Measurements from ENCODE around the gene ACTA1. TPM values are rescaled to one million over a fixed set of nuclear protein-coding genes. Genes with fewer than 3 reads are reported as not detected.
A peak's percentile ranks its signal among the peaks of the same experiment; 100 is the strongest.

The ACTA1 gene
- total and polyA plus RNA-seq, 4 donors: 0.06 to 0.33 (median 0.08) TPM; not detected in 1

DNA sequence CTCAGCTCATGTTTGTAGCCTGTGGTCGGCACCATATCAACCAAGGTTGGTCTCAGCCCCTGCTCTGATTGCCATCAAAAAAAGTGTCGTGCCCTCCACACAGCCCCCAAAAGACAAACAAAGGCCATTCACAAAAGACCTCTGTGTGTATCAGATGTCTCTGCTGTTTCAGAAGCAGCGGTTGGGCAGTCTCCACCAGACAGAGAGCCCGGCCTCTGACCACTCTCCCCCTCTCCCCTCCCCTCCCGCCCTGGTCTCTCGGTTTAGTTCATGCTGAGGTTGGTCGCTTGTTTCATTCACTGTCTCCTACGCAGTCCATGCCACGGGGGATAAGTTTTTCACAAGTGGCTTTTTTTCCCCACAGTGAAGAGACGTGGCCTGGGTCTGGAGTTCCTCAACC is 27.1 kb downstream of the ACTA1 start:
- H3K4me3 ChIP-seq (ENCODE audit: low read depth in 1 of 3, low read length in 3 of 3): peak overlapping the region in 1 of 3 donors; percentile 6

DNA sequence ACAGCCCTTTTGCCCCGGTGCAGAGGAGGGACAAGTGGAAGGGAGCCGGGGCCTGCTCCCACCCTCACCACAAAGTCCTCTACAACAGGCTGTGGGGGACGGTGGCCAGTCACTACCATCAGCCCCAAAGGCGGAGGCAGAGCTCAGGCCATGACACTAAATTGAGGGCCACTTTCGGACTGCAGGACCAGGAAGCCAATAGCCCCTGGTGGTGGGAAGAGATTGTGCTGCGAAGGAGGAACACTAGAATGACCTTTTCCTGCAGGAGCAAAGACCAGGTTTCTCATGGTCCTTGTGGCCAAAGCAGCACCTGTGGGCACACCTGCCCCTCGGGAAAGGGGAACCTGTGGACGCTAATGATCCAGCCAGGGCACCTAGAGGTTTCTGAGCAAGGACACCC is 30.3 kb downstream of the ACTA1 start:
- TF ChIP-seq MAX (IDR thresholded peaks at IDR 0.05) (no peak), YY1 (IDR thresholded peaks at IDR 0.05) (no peak), HNF4A (conservative IDR thresholded peaks at IDR 0.05) (no peak), GABPA (IDR thresholded peaks at IDR 0.05 in 1 of 2, conservative IDR thresholded peaks at IDR 0.05 in 1 of 2) (no peak), REST (IDR thresholded peaks at IDR 0.05) (no peak), ZBTB33 (IDR thresholded peaks at IDR 0.05) (no peak)
- TF ChIP-seq, protein P1, sequence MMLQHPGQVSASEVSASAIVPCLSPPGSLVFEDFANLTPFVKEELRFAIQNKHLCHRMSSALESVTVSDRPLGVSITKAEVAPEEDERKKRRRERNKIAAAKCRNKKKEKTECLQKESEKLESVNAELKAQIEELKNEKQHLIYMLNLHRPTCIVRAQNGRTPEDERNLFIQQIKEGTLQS (IDR thresholded peaks at IDR 0.05): no peak
- TF ChIP-seq, protein P2, sequence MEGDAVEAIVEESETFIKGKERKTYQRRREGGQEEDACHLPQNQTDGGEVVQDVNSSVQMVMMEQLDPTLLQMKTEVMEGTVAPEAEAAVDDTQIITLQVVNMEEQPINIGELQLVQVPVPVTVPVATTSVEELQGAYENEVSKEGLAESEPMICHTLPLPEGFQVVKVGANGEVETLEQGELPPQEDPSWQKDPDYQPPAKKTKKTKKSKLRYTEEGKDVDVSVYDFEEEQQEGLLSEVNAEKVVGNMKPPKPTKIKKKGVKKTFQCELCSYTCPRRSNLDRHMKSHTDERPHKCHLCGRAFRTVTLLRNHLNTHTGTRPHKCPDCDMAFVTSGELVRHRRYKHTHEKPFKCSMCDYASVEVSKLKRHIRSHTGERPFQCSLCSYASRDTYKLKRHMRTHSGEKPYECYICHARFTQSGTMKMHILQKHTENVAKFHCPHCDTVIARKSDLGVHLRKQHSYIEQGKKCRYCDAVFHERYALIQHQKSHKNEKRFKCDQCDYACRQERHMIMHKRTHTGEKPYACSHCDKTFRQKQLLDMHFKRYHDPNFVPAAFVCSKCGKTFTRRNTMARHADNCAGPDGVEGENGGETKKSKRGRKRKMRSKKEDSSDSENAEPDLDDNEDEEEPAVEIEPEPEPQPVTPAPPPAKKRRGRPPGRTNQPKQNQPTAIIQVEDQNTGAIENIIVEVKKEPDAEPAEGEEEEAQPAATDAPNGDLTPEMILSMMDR (IDR thresholded peaks at IDR 0.05; ENCODE audit: low read depth, low read length, missing input control): no peak
- Histone ChIP-seq H3K4me3 (ENCODE audit: low read depth in 1 of 3, low read length in 3 of 3) (no peak overlapping the region), H3K36me3 (ENCODE audit: control insufficient read depth in 4 of 4, insufficient read depth in 3 of 4, low read depth in 1 of 4, low read length in 3 of 4) (no peaks in the 10 kb centered on the region), H3K4me1 (ENCODE audit: control insufficient read depth in 4 of 4, insufficient read depth in 4 of 4, low read length in 3 of 4) (peaks cover 0 to 7% (median 6%) of the 10 kb centered on the region in 4 donors), H3K27ac (ENCODE audit: low read depth in 1 of 2, low read length in 2 of 2) (no peak overlapping the region), H3K9ac (ENCODE audit: low read depth in 1 of 2, low read length in 2 of 2) (no peak overlapping the region), H3K9me3 (ENCODE audit: control insufficient read depth in 4 of 4, low read length in 3 of 4) (no peaks in the 10 kb centered on the region), H3K27me3 (ENCODE audit: control insufficient read depth in 4 of 4, insufficient read depth in 4 of 4, low read length in 3 of 4) (peaks cover 0 to 12% (median 5%) of the 10 kb centered on the region in 4 donors)
- DNase-seq (ENCODE audit: low spot score): no peak
- 85% methylated on average over 8 of the region's 8 CpGs for WGBS

More for the DNA sequence above, 27.1 kb downstream of the ACTA1 start:
- H3K9ac ChIP-seq (ENCODE audit: low read depth in 1 of 2, low read length in 2 of 2): no peak overlapping the region
- DNase-seq (ENCODE audit: low spot score): no peak
- no peaks in the 10 kb centered on the region for H3K9me3 ChIP-seq (ENCODE audit: control insufficient read depth in 4 of 4, low read length in 3 of 4)
- peaks cover 0 to 12% (median 8%) of the 10 kb centered on the region in 4 donors for H3K27me3 ChIP-seq (ENCODE audit: control insufficient read depth in 4 of 4, insufficient read depth in 4 of 4, low read length in 3 of 4)
- TF ChIP-seq NR2F2 (IDR thresholded peaks at IDR 0.05) (no peak), TAF1 (conservative IDR thresholded peaks at IDR 0.05) (no peak)
- TF ChIP-seq, protein P1 (IDR thresholded peaks at IDR 0.05): no peak
- TF ChIP-seq, protein P2 (IDR thresholded peaks at IDR 0.05; ENCODE audit: low read depth, low read length, missing input control): no peak
- H3K27ac ChIP-seq (ENCODE audit: low read depth in 1 of 2, low read length in 2 of 2): no peak overlapping the region
- H3K36me3 ChIP-seq (ENCODE audit: control insufficient read depth in 4 of 4, insufficient read depth in 3 of 4, low read depth in 1 of 4, low read length in 3 of 4): no peaks in the 10 kb centered on the region
- peaks cover 0 to 11% (median 6%) of the 10 kb centered on the region in 4 donors for H3K4me1 ChIP-seq (ENCODE audit: control insufficient read depth in 4 of 4, insufficient read depth in 4 of 4, low read length in 3 of 4)
- 18% methylated on average over 10 of the region's 10 CpGs for WGBS
